ENCODE results near the gene VPS41.

- TF ChIP-seq, protein P1, sequence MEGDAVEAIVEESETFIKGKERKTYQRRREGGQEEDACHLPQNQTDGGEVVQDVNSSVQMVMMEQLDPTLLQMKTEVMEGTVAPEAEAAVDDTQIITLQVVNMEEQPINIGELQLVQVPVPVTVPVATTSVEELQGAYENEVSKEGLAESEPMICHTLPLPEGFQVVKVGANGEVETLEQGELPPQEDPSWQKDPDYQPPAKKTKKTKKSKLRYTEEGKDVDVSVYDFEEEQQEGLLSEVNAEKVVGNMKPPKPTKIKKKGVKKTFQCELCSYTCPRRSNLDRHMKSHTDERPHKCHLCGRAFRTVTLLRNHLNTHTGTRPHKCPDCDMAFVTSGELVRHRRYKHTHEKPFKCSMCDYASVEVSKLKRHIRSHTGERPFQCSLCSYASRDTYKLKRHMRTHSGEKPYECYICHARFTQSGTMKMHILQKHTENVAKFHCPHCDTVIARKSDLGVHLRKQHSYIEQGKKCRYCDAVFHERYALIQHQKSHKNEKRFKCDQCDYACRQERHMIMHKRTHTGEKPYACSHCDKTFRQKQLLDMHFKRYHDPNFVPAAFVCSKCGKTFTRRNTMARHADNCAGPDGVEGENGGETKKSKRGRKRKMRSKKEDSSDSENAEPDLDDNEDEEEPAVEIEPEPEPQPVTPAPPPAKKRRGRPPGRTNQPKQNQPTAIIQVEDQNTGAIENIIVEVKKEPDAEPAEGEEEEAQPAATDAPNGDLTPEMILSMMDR (IDR thresholded peaks at IDR 0.05; ENCODE audit: borderline replicate concordance, extremely low read depth, low read length, poor library complexity, severe bottlenecking) = no peak
- no peak for TF ChIP-seq EZH2 (IDR thresholded peaks at IDR 0.05; ENCODE audit: borderline replicate concordance, low read depth, low read length, severe bottlenecking)
These were observed 66.2 kb downstream of the VPS41 start for GRCh38 chr7:38842746-38843145.

Data from DND-41 (cell line).